Measurements from ENCODE around the gene ERICH6. TPM values are rescaled to one million over a fixed set of nuclear protein-coding genes. Genes with fewer than 3 reads are reported as not detected.

The ERICH6 gene
- total RNA-seq, 1 experiment from 2014 or later: not detected

DNA sequence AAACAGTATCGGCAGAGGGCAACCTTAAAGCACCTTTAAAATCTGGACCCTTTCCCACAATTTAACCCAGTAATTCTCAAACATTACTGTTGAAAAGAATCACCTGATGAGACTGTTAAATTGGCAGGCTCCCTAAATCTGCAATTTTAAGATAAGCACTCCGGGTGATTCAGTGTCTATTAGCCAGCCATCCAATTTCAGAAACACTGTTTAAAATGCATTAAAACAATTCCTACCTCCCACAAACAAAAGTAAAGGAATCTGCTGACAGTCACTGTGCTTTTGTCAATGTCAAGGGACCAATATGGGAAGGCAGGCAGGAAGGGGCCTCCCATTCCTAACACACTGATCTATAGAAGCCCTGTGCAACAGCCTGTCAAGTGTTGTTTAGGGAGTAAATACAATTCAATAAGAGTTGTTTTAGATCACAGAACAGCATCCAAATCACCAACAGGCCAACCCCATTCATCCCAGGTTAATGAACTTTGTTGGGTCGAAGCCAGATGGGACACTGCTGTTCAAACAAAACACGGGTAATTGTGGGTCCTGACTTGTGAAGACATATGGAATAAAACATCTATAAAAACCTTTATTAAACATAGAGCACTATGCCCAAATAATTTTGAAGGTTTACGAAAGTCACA lies 37.9 kb upstream of the ERICH6 start:
- no TSS peak for BruUV-seq (replicated peaks)
- no peaks in the 10 kb centered on the region for H3K27me3 Mint-ChIP-seq (ENCODE audit: unreplicated experiment)
- peaks cover 24% of the 10 kb centered on the region for H3K36me3 Mint-ChIP-seq (ENCODE audit: insufficient read depth, unreplicated experiment)
- peaks cover 37% of the 10 kb centered on the region for H3K4me1 Mint-ChIP-seq (ENCODE audit: low read depth, unreplicated experiment)
- intact Hi-C loops (cut with micrococcal nuclease; ENCODE audit: unreplicated experiment): no loop called here
- DNase-seq: no peak
- H3K4me3 Mint-ChIP-seq (ENCODE audit: low read depth, unreplicated experiment): no peak overlapping the region
- TF ChIP-seq, protein P1, sequence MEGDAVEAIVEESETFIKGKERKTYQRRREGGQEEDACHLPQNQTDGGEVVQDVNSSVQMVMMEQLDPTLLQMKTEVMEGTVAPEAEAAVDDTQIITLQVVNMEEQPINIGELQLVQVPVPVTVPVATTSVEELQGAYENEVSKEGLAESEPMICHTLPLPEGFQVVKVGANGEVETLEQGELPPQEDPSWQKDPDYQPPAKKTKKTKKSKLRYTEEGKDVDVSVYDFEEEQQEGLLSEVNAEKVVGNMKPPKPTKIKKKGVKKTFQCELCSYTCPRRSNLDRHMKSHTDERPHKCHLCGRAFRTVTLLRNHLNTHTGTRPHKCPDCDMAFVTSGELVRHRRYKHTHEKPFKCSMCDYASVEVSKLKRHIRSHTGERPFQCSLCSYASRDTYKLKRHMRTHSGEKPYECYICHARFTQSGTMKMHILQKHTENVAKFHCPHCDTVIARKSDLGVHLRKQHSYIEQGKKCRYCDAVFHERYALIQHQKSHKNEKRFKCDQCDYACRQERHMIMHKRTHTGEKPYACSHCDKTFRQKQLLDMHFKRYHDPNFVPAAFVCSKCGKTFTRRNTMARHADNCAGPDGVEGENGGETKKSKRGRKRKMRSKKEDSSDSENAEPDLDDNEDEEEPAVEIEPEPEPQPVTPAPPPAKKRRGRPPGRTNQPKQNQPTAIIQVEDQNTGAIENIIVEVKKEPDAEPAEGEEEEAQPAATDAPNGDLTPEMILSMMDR (IDR thresholded peaks at IDR 0.05; ENCODE audit: unreplicated experiment): no peak
- H3K27ac Mint-ChIP-seq (ENCODE audit: unreplicated experiment): no peak overlapping the region
- CTCF ChIA-PET: interaction anchor here (1.5 kb wide), 1 partner anchor 11 kb away, joined by 5 read pairs; no protein-coding TSS in a partner anchor
- H3K9me3 Mint-ChIP-seq (ENCODE audit: low read depth, unreplicated experiment): peaks cover 3% of the 10 kb centered on the region

DNA sequence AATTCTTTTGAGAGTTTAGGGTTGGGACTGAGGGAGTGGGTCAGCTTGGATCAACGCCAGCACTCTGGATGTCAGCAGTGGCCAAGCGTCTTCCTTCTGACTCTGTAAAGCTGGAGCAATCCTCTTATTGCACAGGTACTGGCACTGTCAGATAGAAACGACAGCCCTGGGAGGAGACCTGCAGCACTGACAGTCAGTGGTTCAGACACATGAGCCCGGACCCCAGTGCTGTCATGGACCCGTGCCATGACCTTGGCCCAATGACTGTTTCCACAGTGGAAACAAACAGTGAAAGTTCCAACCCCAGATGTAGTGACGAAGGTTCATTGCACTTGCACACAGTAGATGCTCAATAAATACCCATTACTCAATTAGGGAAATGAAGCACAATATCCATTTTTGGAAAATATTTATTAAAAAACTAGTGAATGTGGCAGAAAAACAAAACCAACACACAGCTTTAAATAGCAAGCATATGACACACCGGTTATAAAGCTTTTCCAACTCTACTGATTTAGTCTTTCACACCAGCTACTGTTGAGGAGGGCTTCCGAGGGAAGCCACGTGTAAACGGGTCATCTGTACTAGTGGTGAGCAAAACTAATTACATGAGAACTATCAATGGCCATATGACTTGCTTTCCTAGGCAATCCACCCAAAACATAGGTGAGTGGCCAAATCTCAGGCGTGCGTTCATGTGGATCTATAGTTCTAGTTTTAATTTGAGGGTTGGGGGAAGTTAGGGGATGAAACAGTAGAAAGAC lies 37.2 kb upstream of the ERICH6 start:
- BruUV-seq (replicated peaks): no TSS peak

DNA sequence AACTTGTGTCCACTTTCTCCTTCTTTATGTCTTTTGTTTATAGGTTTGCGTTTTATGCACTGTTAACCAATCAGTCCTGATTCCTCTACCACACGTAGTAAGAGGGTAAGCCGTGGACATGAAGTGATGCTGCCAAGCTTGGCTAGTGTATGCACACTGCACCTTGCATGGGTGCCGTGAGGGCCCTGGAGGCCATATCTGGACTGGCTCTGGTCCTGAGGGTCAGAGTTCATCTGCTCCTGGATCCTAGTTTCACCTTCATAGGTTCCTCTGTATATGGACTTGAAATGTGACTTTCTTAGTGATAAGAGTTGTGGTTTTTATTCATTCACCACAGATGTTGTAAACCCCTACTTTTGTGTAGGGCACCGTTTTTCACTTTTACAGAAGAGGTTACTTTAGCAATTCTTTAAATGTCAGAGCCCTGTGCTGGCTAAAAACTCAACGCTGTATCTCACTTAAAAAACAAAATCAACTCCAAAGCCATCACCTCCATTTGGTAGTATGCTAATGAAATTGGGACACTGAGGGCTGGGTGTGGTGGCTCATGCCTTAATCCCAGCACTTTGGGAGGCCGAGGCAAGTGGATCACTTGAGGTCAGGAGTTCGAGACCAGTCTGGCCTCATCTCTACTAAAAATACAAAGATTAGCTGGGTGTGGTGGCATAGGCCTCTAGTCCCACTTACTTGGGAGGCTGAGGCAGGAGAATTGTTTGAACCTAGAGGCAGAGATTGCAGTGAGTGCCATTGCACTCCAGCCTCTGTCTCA lies 36.3 kb upstream of the ERICH6 start:
- no TSS peak for BruUV-seq (replicated peaks)
- intact Hi-C loops (cut with micrococcal nuclease; ENCODE audit: unreplicated experiment): no loop called here
- H3K4me1 Mint-ChIP-seq (ENCODE audit: low read depth, unreplicated experiment): peaks cover 24% of the 10 kb centered on the region
- TF ChIP-seq, protein P1 (IDR thresholded peaks at IDR 0.05; ENCODE audit: unreplicated experiment): no peak
- no peaks in the 10 kb centered on the region for H3K27me3 Mint-ChIP-seq (ENCODE audit: unreplicated experiment)
- CTCF ChIA-PET: no interaction called here
- no peak overlapping the region for H3K4me3 Mint-ChIP-seq (ENCODE audit: low read depth, unreplicated experiment)
- DNase-seq: no peak
- H3K27ac Mint-ChIP-seq (ENCODE audit: unreplicated experiment): no peak overlapping the region
- no peaks in the 10 kb centered on the region for H3K9me3 Mint-ChIP-seq (ENCODE audit: low read depth, unreplicated experiment)
- peaks cover 15% of the 10 kb centered on the region for H3K36me3 Mint-ChIP-seq (ENCODE audit: insufficient read depth, unreplicated experiment)

More for the DNA sequence above, 37.2 kb upstream of the ERICH6 start:
- TF ChIP-seq, protein P1 (IDR thresholded peaks at IDR 0.05; ENCODE audit: unreplicated experiment): no peak
- H3K4me3 Mint-ChIP-seq (ENCODE audit: low read depth, unreplicated experiment): no peak overlapping the region
- H3K36me3 Mint-ChIP-seq (ENCODE audit: insufficient read depth, unreplicated experiment): peaks cover 22% of the 10 kb centered on the region
- CTCF ChIA-PET: no interaction called here
- H3K27me3 Mint-ChIP-seq (ENCODE audit: unreplicated experiment): no peaks in the 10 kb centered on the region
- DNase-seq: no peak
- H3K9me3 Mint-ChIP-seq (ENCODE audit: low read depth, unreplicated experiment): peaks cover 3% of the 10 kb centered on the region
- no peak overlapping the region for H3K27ac Mint-ChIP-seq (ENCODE audit: unreplicated experiment)
- H3K4me1 Mint-ChIP-seq (ENCODE audit: low read depth, unreplicated experiment): peaks cover 32% of the 10 kb centered on the region
- intact Hi-C loops (cut with micrococcal nuclease; ENCODE audit: unreplicated experiment): no loop called here

DNA sequence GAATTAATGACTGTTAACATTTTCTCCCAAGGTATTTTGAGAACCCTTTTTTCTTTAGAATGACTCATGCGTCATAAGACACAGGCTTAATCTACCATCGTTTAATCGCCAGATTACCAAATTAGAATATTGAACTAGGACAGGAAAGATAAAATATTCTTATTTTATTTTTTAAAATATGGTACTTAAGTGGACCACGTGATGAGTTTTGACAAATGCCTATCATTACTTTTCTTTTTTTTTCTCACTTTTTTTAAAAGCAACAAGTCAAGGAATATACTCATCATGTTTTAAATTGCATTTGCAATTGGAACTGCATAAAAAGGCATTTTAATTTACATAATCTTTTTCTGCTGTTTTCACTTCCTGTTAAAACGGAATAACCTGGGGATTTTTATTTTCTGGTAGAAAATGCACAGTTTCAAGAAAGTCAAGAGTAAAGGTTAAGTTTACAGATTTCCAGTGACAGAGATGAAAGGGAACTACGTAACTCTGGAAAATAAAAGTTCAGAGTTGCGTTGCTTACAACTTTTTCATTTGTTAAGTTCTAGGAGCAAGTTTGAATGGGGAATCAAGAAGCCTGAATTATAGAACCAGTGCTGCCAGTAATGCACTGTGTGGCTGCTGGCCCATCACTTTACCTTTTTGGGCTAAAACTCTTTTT lies 35.6 kb upstream of the ERICH6 start:
- no peak for DNase-seq
- no TSS peak for BruUV-seq (replicated peaks)
- H3K27me3 Mint-ChIP-seq (ENCODE audit: unreplicated experiment): no peaks in the 10 kb centered on the region
- TF ChIP-seq, protein P1 (IDR thresholded peaks at IDR 0.05; ENCODE audit: unreplicated experiment): no peak
- no peaks in the 10 kb centered on the region for H3K9me3 Mint-ChIP-seq (ENCODE audit: low read depth, unreplicated experiment)
- H3K27ac Mint-ChIP-seq (ENCODE audit: unreplicated experiment): no peak overlapping the region
- no peak overlapping the region for H3K4me3 Mint-ChIP-seq (ENCODE audit: low read depth, unreplicated experiment)
- CTCF ChIA-PET: no interaction called here
- intact Hi-C loops (cut with micrococcal nuclease; ENCODE audit: unreplicated experiment): no loop called here
- peaks cover 15% of the 10 kb centered on the region for H3K36me3 Mint-ChIP-seq (ENCODE audit: insufficient read depth, unreplicated experiment)
- H3K4me1 Mint-ChIP-seq (ENCODE audit: low read depth, unreplicated experiment): peaks cover 16% of the 10 kb centered on the region
